ENCODE data around the gene FBXO2.

The FBXO2 gene

GRCh38 chr1:11697188-11697892, 43.1 kb upstream of the FBXO2 start:
- no peak for TF ChIP-seq CTCF (conservative IDR thresholded peaks at IDR 0.05)
- TF ChIP-seq ZFX (IDR thresholded peaks at IDR 0.05) = no peak
- no peak overlapping the region for H3K27ac ChIP-seq

GRCh38 chr1:11695861-11696260, 41.6 kb upstream of the FBXO2 start:
- no peak overlapping the region for H3K27ac ChIP-seq
- TF ChIP-seq ZFX (IDR thresholded peaks at IDR 0.05) = no peak
- no peak for TF ChIP-seq CTCF (conservative IDR thresholded peaks at IDR 0.05)

GRCh38 chr1:11693917-11694316, 39.7 kb upstream of the FBXO2 start:
- TF ChIP-seq CTCF (conservative IDR thresholded peaks at IDR 0.05) = no peak
- H3K27ac ChIP-seq = no peak overlapping the region

GRCh38 chr1:11693024-11693590, 38.9 kb upstream of the FBXO2 start:
- no peak overlapping the region for H3K27ac ChIP-seq
- TF ChIP-seq CTCF (conservative IDR thresholded peaks at IDR 0.05) = no peak
- no peak for TF ChIP-seq ZFX (IDR thresholded peaks at IDR 0.05)

- H3K27ac ChIP-seq = no peak overlapping the region
- TF ChIP-seq ZFX (IDR thresholded peaks at IDR 0.05) (no peak), CTCF (conservative IDR thresholded peaks at IDR 0.05) (no peak)
Measured at GRCh38 chr1:11691928-11692711, 37.9 kb upstream of the FBXO2 start.

GRCh38 chr1:11691302-11691914, 37.2 kb upstream of the FBXO2 start, which contains the start of gene DRAXIN:
DRAXIN (plus strand) TSS chr1:11691710; CDS start chr1:11706259, 14,549 bp downstream.
- no peak within 1 kb of the TSS for H3K27ac ChIP-seq
- TF ChIP-seq ZFX (IDR thresholded peaks at IDR 0.05) (no peak), CTCF (conservative IDR thresholded peaks at IDR 0.05) (no peak)
